CD14-positive monocyte (primary cell): ENCODE data around the gene FRMPD1. TPM values are rescaled to one million over a fixed set of nuclear protein-coding genes. Genes with fewer than 3 reads are reported as not detected.

Experiments
- DNase-seq, 3 donors: peaks; one replicate each; pipeline ENCODE4 v3.0.0-alpha.2; 2011 to 2022
- H2AFZ ChIP-seq: 2 replicates; pipeline ENCODE4 v1.6.0; 2012; ENCODE audit warnings: mild to moderate bottlenecking, low read depth, low read length, inconsistent platforms; ENCODE audit not compliant: insufficient read depth, poor library complexity, severe bottlenecking
- H3K27ac ChIP-seq, 2 donors: 1 replicate in 1 of 2; 2 replicates in 1 of 2; pipeline ENCODE4 v1.5.1; 2012 to 2013; ENCODE audit warnings: low read length in 2 of 2, control low read depth in 1 of 2, inconsistent platforms in 1 of 2, low read depth in 1 of 2, mild to moderate bottlenecking in 1 of 2
- H3K27me3 ChIP-seq, 2 donors: one replicate each; pipeline versions ENCODE4 v1.6.0 to v1.6.1; 2011 to 2013; ENCODE audit warnings: low read length in 2 of 2; ENCODE audit not compliant: control insufficient read depth in 2 of 2, insufficient read depth in 2 of 2
- H3K36me3 ChIP-seq, 2 donors: replicated peaks in 1 of 2; 1 replicate in 1 of 2; 2 replicates in 1 of 2; pipeline versions ENCODE4 v1.5.1 to v1.6.1; 2012 to 2013; ENCODE audit warnings: low read length in 2 of 2, control low read depth in 1 of 2, inconsistent platforms in 1 of 2, mild to moderate bottlenecking in 1 of 2; ENCODE audit not compliant: insufficient read depth in 2 of 2, control insufficient read depth in 1 of 2
- H3K4me1 ChIP-seq, 2 donors: 1 replicate in 1 of 2; 2 replicates in 1 of 2; pipeline versions ENCODE4 v1.5.1 to v1.6.1; 2012 to 2013; ENCODE audit warnings: low read length in 2 of 2, control low read depth in 1 of 2, inconsistent platforms in 1 of 2, mild to moderate bottlenecking in 1 of 2, moderate library complexity in 1 of 2; ENCODE audit not compliant: insufficient read depth in 2 of 2, control insufficient read depth in 1 of 2
- H3K4me2 ChIP-seq: replicated peaks from 2 replicates; pipeline ENCODE3; 2012; ENCODE audit warnings: low read length, moderate library complexity, mild to moderate bottlenecking; ENCODE audit not compliant: poor library complexity, severe bottlenecking; ENCODE audit errors: extremely low read depth
- H3K4me3 ChIP-seq, 3 experiments: fragments of 200-600 bp in 1 of 3; sonication (generic) in 1 of 3; replicated peaks in 1 of 3; 1 replicate in 2 of 3; 2 replicates in 1 of 3; pipeline ENCODE4 v1.5.1; 2011 to 2013; ENCODE audit warnings: low read length in 3 of 3, mild to moderate bottlenecking in 3 of 3, control low read depth in 2 of 3, low read depth in 2 of 3, inconsistent platforms in 1 of 3, moderate library complexity in 1 of 3
- H3K79me2 ChIP-seq: 2 replicates; pipeline ENCODE4 v1.6.0; 2012; ENCODE audit warnings: mild to moderate bottlenecking, control low read depth, inconsistent platforms, low read length, moderate library complexity; ENCODE audit not compliant: insufficient read depth
- H3K9ac ChIP-seq: 2 replicates; pipeline ENCODE4 v1.6.0; 2017; ENCODE audit warnings: low read length, mild to moderate bottlenecking; ENCODE audit not compliant: insufficient read depth, poor library complexity, severe bottlenecking
- H3K9me3 ChIP-seq, 2 donors: replicated peaks in 1 of 2; 1 replicate in 1 of 2; 2 replicates in 1 of 2; pipeline versions ENCODE4 v1.5.1 to v1.6.1; 2012 to 2013; ENCODE audit warnings: low read length in 2 of 2, control low read depth in 1 of 2; ENCODE audit not compliant: control insufficient read depth in 1 of 2, insufficient read depth in 1 of 2
- H4K20me1 ChIP-seq: 2 replicates; pipeline ENCODE4 v1.6.0; 2012; ENCODE audit warnings: mild to moderate bottlenecking, low read length, control low read depth, moderate library complexity; ENCODE audit not compliant: insufficient read depth
- H3K27ac Mint-ChIP-seq, 7 donors: one replicate each; pipeline ENCODE4 v1.8.0; 2020; ENCODE audit warnings: mild to moderate bottlenecking in 7 of 7, mixed read lengths in 7 of 7, moderate library complexity in 6 of 7, inconsistent platforms in 2 of 7
- H3K27me3 Mint-ChIP-seq, 3 donors: one replicate each; pipeline ENCODE4 v1.8.0; 2021 to 2022; ENCODE audit warnings: low read depth in 3 of 3, mild to moderate bottlenecking in 3 of 3, mixed read lengths in 3 of 3, moderate library complexity in 3 of 3, inconsistent platforms in 1 of 3
- H3K36me3 Mint-ChIP-seq, 2 donors: one replicate each; pipeline ENCODE4 v1.8.0; 2020; ENCODE audit warnings: mixed read lengths in 2 of 2, inconsistent platforms in 1 of 2, mild to moderate bottlenecking in 1 of 2
- H3K4me1 Mint-ChIP-seq: one replicate; pipeline ENCODE4 v1.8.0; 2020; ENCODE audit warnings: mild to moderate bottlenecking, mixed read lengths
- H3K4me3 Mint-ChIP-seq, 2 donors: one replicate each; pipeline ENCODE4 v1.8.0; 2020; ENCODE audit warnings: mild to moderate bottlenecking in 2 of 2, mixed read lengths in 2 of 2, moderate library complexity in 1 of 2
- H3K9me3 Mint-ChIP-seq, 7 donors: one replicate each; pipeline ENCODE4 v1.8.0; 2020 to 2022; ENCODE audit warnings: mixed read lengths in 7 of 7, mild to moderate bottlenecking in 6 of 7, moderate library complexity in 6 of 7, inconsistent platforms in 2 of 7
- CTCF ChIP-seq: fragments of 200-600 bp; IDR thresholded peaks from one replicate; pipeline ENCODE4 v1.8.0; 2022; ENCODE audit warnings: antibody characterized with exemption, mild to moderate bottlenecking
- WGBS: methylation state at CpG from one replicate; pipeline ENCODE4 v1.1.5; 2013; ENCODE audit warnings: missing lambda C conversion rate; ENCODE audit not compliant: insufficient coverage; 5-methylcytosine and 5-hydroxymethylcytosine counted together
- intact Hi-C, 2 donors: fragments of 100-400 bp; cut with micrococcal nuclease; formaldehyde crosslinking; loops; one replicate each; pipeline versions ENCODE4 v1.15.0 to v1.15.1; 2023
- polyA plus RNA-seq, 3 donors: library from polyadenylated mRNA; depleted of rRNA in 1 of 3; unstranded in 2 of 3; stranded (reverse) in 1 of 3; fragments of 300-500 nt in 2 of 3; fragments of >200 nt in 1 of 3; fragmentation: Illumina TruSeq in 2 of 3; gene quantifications; 1 replicate in 2 of 3; 2 replicates in 1 of 3; pipeline ENCODE4 v1.2.3, GENCODE V29; 2012 to 2021

FRMPD1 gene
- polyA plus RNA-seq, 3 donors = 0.03 TPM; not detected in 2

DNA sequence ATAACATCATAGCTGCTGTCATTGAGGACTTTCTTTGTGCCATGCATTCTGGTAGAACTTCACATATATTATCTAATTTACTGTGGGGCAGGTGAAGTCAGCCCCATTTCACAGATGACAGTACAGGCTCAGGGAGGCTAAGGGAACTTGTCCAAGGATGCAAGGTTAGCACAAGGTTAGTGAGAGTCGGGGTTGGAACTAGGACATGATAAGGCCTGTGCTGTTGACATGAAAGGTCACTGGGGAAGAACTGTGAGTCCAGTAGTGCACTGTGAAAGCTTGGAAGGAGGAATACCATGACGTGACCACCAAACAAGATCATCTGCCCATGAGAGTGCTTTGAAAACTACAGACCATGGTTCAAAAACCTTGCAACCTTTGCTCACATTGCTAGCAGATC is 26.7 kb downstream of the FRMPD1 start:
- Mint-ChIP-seq H3K4me1 (no peaks in the 10 kb centered on the region), H3K27ac (no peak overlapping the region), H3K27me3 (peaks cover 2 to 5% (median 3%) of the 10 kb centered on the region in 3 donors), H3K9me3 (no peaks in the 10 kb centered on the region), H3K36me3 (no peaks in the 10 kb centered on the region), H3K4me3 (no peak overlapping the region)
- no peaks in the 10 kb centered on the region for H3K27me3 ChIP-seq
- no peak overlapping the region for H3K27ac ChIP-seq
- no peaks in the 10 kb centered on the region for H3K36me3 ChIP-seq
- H3K9ac ChIP-seq = no peak overlapping the region
- H3K4me3 ChIP-seq = no peak overlapping the region
- H3K4me1 ChIP-seq = no peaks in the 10 kb centered on the region
- no peak overlapping the region for H3K4me2 ChIP-seq
- no peaks in the 10 kb centered on the region for H3K79me2 ChIP-seq
- DNase-seq = no peak
- intact Hi-C loops = no loop called here
- no peak overlapping the region for H2AFZ ChIP-seq
- 80% methylated on average over 1 of the region's 2 CpGs for WGBS
- H3K9me3 ChIP-seq = no peaks in the 10 kb centered on the region
- TF ChIP-seq CTCF = no peak
- H4K20me1 ChIP-seq = no peaks in the 10 kb centered on the region

DNA sequence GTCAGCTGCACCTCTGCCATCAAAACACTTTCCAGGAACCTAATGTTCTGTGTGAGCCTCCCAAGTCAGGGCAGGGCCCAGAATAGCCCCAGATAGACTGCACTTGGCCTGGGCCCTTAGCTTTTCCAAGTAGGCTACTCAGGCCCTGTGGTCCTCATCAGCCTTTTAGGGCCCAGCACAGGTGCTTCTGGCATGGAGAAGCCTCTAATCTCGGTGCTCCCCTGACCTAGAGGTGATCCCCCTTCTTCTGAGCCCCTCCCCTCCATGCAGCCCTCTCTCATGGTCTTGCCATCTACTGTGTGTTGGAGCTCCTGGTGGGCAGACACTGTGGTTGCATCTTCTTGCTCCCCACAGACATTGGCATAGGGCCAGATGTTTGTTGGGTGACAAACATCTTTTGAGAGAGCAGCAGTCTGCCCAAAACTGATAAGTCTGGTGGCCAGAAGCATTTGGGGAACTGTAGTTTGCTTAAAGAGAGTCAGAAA is 28.1 kb downstream of the FRMPD1 start:
- TF ChIP-seq CTCF = no peak
- Mint-ChIP-seq H3K4me3 (no peak overlapping the region), H3K27me3 (peaks cover 2 to 7% (median 6%) of the 10 kb centered on the region in 3 donors), H3K36me3 (no peaks in the 10 kb centered on the region), H3K27ac (no peak overlapping the region), H3K4me1 (no peaks in the 10 kb centered on the region), H3K9me3 (no peaks in the 10 kb centered on the region)
- Histone ChIP-seq H3K79me2 (no peaks in the 10 kb centered on the region), H2AFZ (no peak overlapping the region), H3K4me2 (no peak overlapping the region), H3K27ac (no peak overlapping the region), H3K4me1 (no peaks in the 10 kb centered on the region), H3K9me3 (no peaks in the 10 kb centered on the region), H3K9ac (no peak overlapping the region), H3K4me3 (no peak overlapping the region), H4K20me1 (no peaks in the 10 kb centered on the region), H3K36me3 (no peaks in the 10 kb centered on the region), H3K27me3 (no peaks in the 10 kb centered on the region)
- 100% methylated on average over 1 of the region's 1 CpG for WGBS
- intact Hi-C loops = no loop called here
- DNase-seq = no peak
